HG02610 (cell line): Measurements from ENCODE around the gene CNIH3.

Source experiments
- ATAC-seq: cut with Tn5 transposase; IDR thresholded peaks from one replicate; pipeline ENCODE4 v1.9.1; 2021; ENCODE audit warnings: mild to moderate bottlenecking, moderate library complexity; ENCODE audit not compliant: unreplicated experiment

The CNIH3 gene

GRCh38 chr1:224613486-224613885 lies 2.6 kb upstream of the CNIH3 start:
- no peak for ATAC-seq

GRCh38 chr1:224616756-224617409 lies 766 bp downstream of the CNIH3 start:
- ATAC-seq: no peak

- ATAC-seq: no peak
Observed at GRCh38 chr1:224617410-224618355, 1.6 kb downstream of the CNIH3 start.

GRCh38 chr1:224619209-224619608 lies 3.1 kb downstream of the CNIH3 start:
- ATAC-seq: no peak

- no peak for ATAC-seq
Observed at GRCh38 chr1:224620105-224620504, 4.0 kb downstream of the CNIH3 start.

GRCh38 chr1:224621813-224622682 lies 5.9 kb downstream of the CNIH3 start:
- no peak for ATAC-seq

- no peak for ATAC-seq
Observed at GRCh38 chr1:224622831-224623230, 6.7 kb downstream of the CNIH3 start.

- ATAC-seq: no peak
Observed at GRCh38 chr1:224623310-224623714, 7.2 kb downstream of the CNIH3 start.

GRCh38 chr1:224623743-224624333 lies 7.7 kb downstream of the CNIH3 start:
- ATAC-seq: peak; percentile 89

- ATAC-seq: no peak
Observed at GRCh38 chr1:224624432-224624831, 8.3 kb downstream of the CNIH3 start.

- no peak for ATAC-seq
Observed at GRCh38 chr1:224626042-224626441, 9.9 kb downstream of the CNIH3 start.

- ATAC-seq: no peak
Observed at GRCh38 chr1:224629965-224630364, 13.8 kb downstream of the CNIH3 start.

GRCh38 chr1:224631462-224632115 lies 15.5 kb downstream of the CNIH3 start:
- ATAC-seq: no peak

GRCh38 chr1:224632381-224632871 lies 16.3 kb downstream of the CNIH3 start:
- ATAC-seq: no peak

- no peak for ATAC-seq
Observed at GRCh38 chr1:224632921-224633321, 16.8 kb downstream of the CNIH3 start.

- no peak for ATAC-seq
Observed at GRCh38 chr1:224635356-224635755, 19.2 kb downstream of the CNIH3 start.

- ATAC-seq: no peak
Observed at GRCh38 chr1:224637515-224637914, 21.4 kb downstream of the CNIH3 start.

- no peak for ATAC-seq
Observed at GRCh38 chr1:224637936-224638335, 21.8 kb downstream of the CNIH3 start.

- no peak for ATAC-seq
Observed at GRCh38 chr1:224639426-224639975, 23.4 kb downstream of the CNIH3 start.

- ATAC-seq: no peak
Observed at GRCh38 chr1:224640018-224640417, 23.9 kb downstream of the CNIH3 start.
